HepG2 (cell line): ENCODE measurements around the gene TF. TPM values are rescaled to one million over a fixed set of nuclear protein-coding genes. Genes with fewer than 3 reads are reported as not detected.

Source experiments
- ARID2 ChIP-seq: sonication (generic); formaldehyde crosslinking; IDR thresholded peaks from 2 replicates; pipeline ENCODE4 v1.8.1; 2022; ENCODE audit warnings: mild to moderate bottlenecking, missing genetic modification reagents, borderline replicate concordance
- ASH2L ChIP-seq: fragments of 300-600, 200-600 bp; sonication (generic); IDR thresholded peaks from 2 replicates; pipeline ENCODE4 v1.7.0; 2017; ENCODE audit warnings: low read depth, mild to moderate bottlenecking, moderate library complexity, mixed read lengths, low read length; ENCODE audit not compliant: insufficient read length
- ATF7 ChIP-seq, 2 experiments: fragments of 450-650 bp in 1 of 2; sonication (generic) in 1 of 2; formaldehyde crosslinking in 1 of 2; IDR thresholded peaks; 2 replicates each; pipeline versions ENCODE4 v1.4.0 to v1.6.1; 2016 to 2020; ENCODE audit warnings: antibody characterized with exemption in 1 of 2, mild to moderate bottlenecking in 1 of 2, missing genetic modification reagents in 1 of 2
- FOXO1 ChIP-seq: sonication (generic); formaldehyde crosslinking; IDR thresholded peaks from 2 replicates; pipeline ENCODE4 v1.4.0; 2020; ENCODE audit warnings: missing genetic modification reagents
- FUBP1 ChIP-seq: sonication (generic); formaldehyde crosslinking; IDR thresholded peaks from 2 replicates; pipeline ENCODE4 v1.5.1; 2020; ENCODE audit warnings: missing genetic modification reagents, mild to moderate bottlenecking, borderline replicate concordance
- GABPB1 ChIP-seq: IDR thresholded peaks from 2 replicates; pipeline ENCODE4 v1.6.1; 2016; ENCODE audit warnings: mild to moderate bottlenecking, missing genetic modification reagents, moderate library complexity, missing compliant biosample characterization
- GATAD2A ChIP-seq: IDR thresholded peaks from 2 replicates; pipeline ENCODE4 v1.6.1; 2016
- GLMP ChIP-seq: sonication (generic); formaldehyde crosslinking; IDR thresholded peaks from 2 replicates; pipeline ENCODE4 v1.9.0; 2021; ENCODE audit warnings: missing genetic modification reagents, mild to moderate bottlenecking, borderline replicate concordance
- GPBP1L1 ChIP-seq: sonication (generic); formaldehyde crosslinking; IDR thresholded peaks from 2 replicates; pipeline ENCODE4 v1.5.0; 2020; ENCODE audit warnings: mild to moderate bottlenecking, missing genetic modification reagents
- LBX2 ChIP-seq: sonication (generic); formaldehyde crosslinking; IDR thresholded peaks from 2 replicates; pipeline ENCODE4 v1.5.0; 2020; ENCODE audit warnings: missing genetic modification reagents, mild to moderate bottlenecking, borderline replicate concordance
- MAFF ChIP-seq: IDR thresholded peaks from 2 replicates; pipeline ENCODE4 v1.6.1; 2011; ENCODE audit warnings: low read depth, low read length, improper control_type of control experiment
- MAFG ChIP-seq: sonication (generic); formaldehyde crosslinking; IDR thresholded peaks from 2 replicates; pipeline ENCODE4 v1.5.1; 2020; ENCODE audit warnings: mild to moderate bottlenecking, missing genetic modification reagents
- MXI1 ChIP-seq: IDR thresholded peaks from 3 replicates; pipeline ENCODE4 v1.6.1; 2012; ENCODE audit warnings: low read depth, low read length, inconsistent platforms, borderline replicate concordance
- NFIB ChIP-seq: sonication (generic); formaldehyde crosslinking; IDR thresholded peaks from 2 replicates; pipeline ENCODE4 v1.9.0; 2021; ENCODE audit warnings: missing genetic modification reagents, mild to moderate bottlenecking, borderline replicate concordance
- NFKBIZ ChIP-seq: IDR thresholded peaks from 2 replicates; pipeline ENCODE4 v1.6.1; 2018; ENCODE audit warnings: missing genetic modification reagents, missing compliant biosample characterization
- NONO ChIP-seq, 2 experiments: fragments of 450-650 bp in 1 of 2; sonication (generic) in 1 of 2; formaldehyde crosslinking in 1 of 2; IDR thresholded peaks in 1 of 2; conservative IDR thresholded peaks in 1 of 2; 2 replicates each; pipeline versions ENCODE4 v1.6.1 to v1.8.0; 2017 to 2022; ENCODE audit warnings: mild to moderate bottlenecking in 1 of 2, missing genetic modification reagents in 1 of 2, moderate library complexity in 1 of 2
- POGK ChIP-seq: sonication (generic); formaldehyde crosslinking; conservative IDR thresholded peaks from 2 replicates; pipeline ENCODE4 v1.8.0; 2022; ENCODE audit warnings: mild to moderate bottlenecking, moderate library complexity, missing genetic modification reagents
- PTBP1 ChIP-seq: fragments of 200-400 bp; formaldehyde crosslinking; IDR thresholded peaks from 2 replicates; pipeline ENCODE4 v1.6.1; 2018; ENCODE audit warnings: low read length, low read depth; ENCODE audit not compliant: poor library complexity, severe bottlenecking
- RAD51 ChIP-seq: fragments of 450-650 bp; IDR thresholded peaks from 2 replicates; pipeline ENCODE4 v1.6.1; 2016; ENCODE audit warnings: borderline replicate concordance
- RORA ChIP-seq: sonication (generic); formaldehyde crosslinking; IDR thresholded peaks from 2 replicates; pipeline ENCODE4 v1.5.0; 2020; ENCODE audit warnings: mild to moderate bottlenecking, missing genetic modification reagents, moderate library complexity
- ZNF317 ChIP-seq: sonication (generic); formaldehyde crosslinking; IDR thresholded peaks from 2 replicates; pipeline ENCODE4 v1.5.0; 2020; ENCODE audit warnings: mild to moderate bottlenecking, missing genetic modification reagents
- ZNF326 ChIP-seq: sonication (generic); formaldehyde crosslinking; IDR thresholded peaks from 2 replicates; pipeline ENCODE4 v1.4.0; 2020; ENCODE audit warnings: missing genetic modification reagents, borderline replicate concordance
- ZNF557 ChIP-seq: sonication (generic); formaldehyde crosslinking; IDR thresholded peaks from 2 replicates; pipeline ENCODE4 v1.4.0; 2020; ENCODE audit warnings: missing genetic modification reagents
- ZSCAN20 ChIP-seq: sonication (generic); formaldehyde crosslinking; IDR thresholded peaks from 2 replicates; pipeline ENCODE4 v1.4.0; 2020; ENCODE audit warnings: missing genetic modification reagents, mild to moderate bottlenecking, borderline replicate concordance
- polyA plus RNA-seq, 8 experiments: library from polyadenylated mRNA; depleted of rRNA in 3 of 8; stranded (reverse) in 7 of 8; unstranded in 1 of 8; fragments of >200 nt; fragmentation: Illumina TruSeq in 4 of 8; extraction: Trizol in 4 of 8; gene quantifications; 2 replicates each; pipeline versions ENCODE4 v1.2.1 to v1.2.3, GENCODE V29; 2011 to 2016; ENCODE audit warnings: low read depth in 4 of 8, missing spikeins in 1 of 8, mixed read lengths in 1 of 8; ENCODE audit not compliant: insufficient read depth in 1 of 8
- total RNA-seq, 5 experiments: library from RNA; depleted of rRNA; stranded (reverse); fragments of >200 nt; fragmentation: Illumina TruSeq; extraction: Trizol; gene quantifications; 2 replicates each; pipeline ENCODE4 v1.2.3, GENCODE V29; 2016; ENCODE audit warnings: low read depth in 1 of 5

TF gene
- total and polyA plus RNA-seq, 2 of the 13 experiments (the other 11 are each of a cell fraction or from before 2014, with no cell fraction given), result 10,074 to 11,821 TPM

GRCh38 chr3:133733226-133733625, 13.0 kb upstream of the TF start (continued):
- no peak for TF ChIP-seq LBX2 (CRISPR knock-in tag)
- no peak for TF ChIP-seq PTBP1
- TF ChIP-seq ZNF557 (CRISPR knock-in tag), result no peak
- TF ChIP-seq MAFG (CRISPR knock-in tag), result no peak
- TF ChIP-seq GABPB1, result peak; percentile 27; the same call in 1 of the 2 replicates
- TF ChIP-seq FUBP1 (CRISPR knock-in tag), result no peak
- no peak for TF ChIP-seq NFKBIZ
- peak; percentile 17; the same call in 1 of the 3 replicates for TF ChIP-seq MXI1
- peak; percentile 58; the same call in 1 of the 2 replicates for TF ChIP-seq POGK
- no peak for TF ChIP-seq RAD51
- 0 out of 2 replicates have a peak, but pooled peaks have one; percentile 26 for TF ChIP-seq ZNF317 (CRISPR knock-in tag)
- TF ChIP-seq ZSCAN20, result no peak
- TF ChIP-seq GLMP (CRISPR knock-in tag), result no peak
- no peak for TF ChIP-seq ATF7 (IDR thresholded peaks at IDR 0.05)
- no peak for TF ChIP-seq ATF7 (CRISPR knock-in tag; IDR thresholded peaks at IDR 0.05)
- TF ChIP-seq RORA, result no peak
- no peak for TF ChIP-seq NFIB (CRISPR knock-in tag)
- TF ChIP-seq GATAD2A (CRISPR knock-in tag), result peak; percentile 97
- peak; percentile 13; the same call in 1 of the 2 replicates for TF ChIP-seq MAFF
- no peak for TF ChIP-seq ZNF326 (CRISPR knock-in tag)
- peak; percentile 19 for TF ChIP-seq ASH2L
- no peak for TF ChIP-seq ARID2 (CRISPR knock-in tag)
- TF ChIP-seq NONO (IDR thresholded peaks at IDR 0.05), result no peak
- peak; percentile 65; the same call in 1 of the 2 replicates for TF ChIP-seq NONO (CRISPR knock-in tag; conservative IDR thresholded peaks at IDR 0.05)
- TF ChIP-seq FOXO1 (CRISPR knock-in tag), result peak; percentile 91
- TF ChIP-seq GPBP1L1 (CRISPR knock-in tag), result no peak
